WTC11 (cell line): ENCODE results near the gene DAW1.

Experiments
- CTCF ChIP-seq: fragments of 200-600 bp; IDR thresholded peaks from 2 replicates; pipeline ENCODE4 v1.8.0; 2022; ENCODE audit warnings: antibody characterized with exemption
- ZBTB21 ChIP-seq: sonication (generic); formaldehyde crosslinking; IDR thresholded peaks from 2 replicates; pipeline ENCODE4 v1.8.1; 2023; ENCODE audit warnings: mild to moderate bottlenecking, missing genetic modification reagents, borderline replicate concordance

GRCh38 chr2:227861011-227861410, 10.4 kb upstream of the DAW1 start:
- TF ChIP-seq CTCF (no peak), ZBTB21 (CRISPR knock-in tag) (no peak)
